Stimulated activated CD4-positive, alpha-beta T cell treated with anti-CD3 and anti-CD28 coated beads, Interleukin-1b, Interleukin-23, amount 100 ng/mL, for 48 hours (primary cell): ENCODE measurements around the gene TTC7B.
"Not testable (repeated sequence)": the region's sequence is repeated elsewhere in the genome, so short reads cannot be mapped to it uniquely, and the experiment has no call there.

Experiments
- DNase-seq: peaks from one replicate; pipeline ENCODE4 v3.0.0-alpha.2; 2020

The TTC7B gene

GRCh38 chr14:90829677-90830076 lies 13.4 kb upstream of the TTC7B start:
- DNase-seq = no peak

- DNase-seq = no peak
These were observed 12.6 kb upstream of the TTC7B start for GRCh38 chr14:90828642-90829487.

GRCh38 chr14:90827919-90828610 lies 11.8 kb upstream of the TTC7B start:
- DNase-seq = peak; percentile 92

GRCh38 chr14:90823542-90823941 lies 7.3 kb upstream of the TTC7B start:
- DNase-seq = not testable (repeated sequence)

- peak; percentile 88 for DNase-seq
These were observed 4.7 kb upstream of the TTC7B start for GRCh38 chr14:90820958-90821357.

- no peak for DNase-seq
These were observed 3.6 kb upstream of the TTC7B start for GRCh38 chr14:90819734-90820393.

GRCh38 chr14:90818715-90819114 lies 2.5 kb upstream of the TTC7B start:
- no peak for DNase-seq

GRCh38 chr14:90816681-90817436 lies 629 bp upstream of the TTC7B start:
- no peak for DNase-seq

- no peak for DNase-seq
These were observed 733 bp downstream of the TTC7B start for GRCh38 chr14:90815572-90815821.

- DNase-seq = no peak
These were observed 1.2 kb downstream of the TTC7B start for GRCh38 chr14:90814806-90815571.

GRCh38 chr14:90813442-90813841 lies 2.8 kb downstream of the TTC7B start:
- DNase-seq = no peak

GRCh38 chr14:90812109-90812508 lies 4.1 kb downstream of the TTC7B start:
- no peak for DNase-seq

- DNase-seq = no peak
These were observed 4.6 kb downstream of the TTC7B start for GRCh38 chr14:90811641-90812040.

- DNase-seq = no peak
These were observed 5.4 kb downstream of the TTC7B start for GRCh38 chr14:90810806-90811205.

- no peak for DNase-seq
These were observed 6.5 kb downstream of the TTC7B start for GRCh38 chr14:90809530-90810312.

- no peak for DNase-seq
These were observed 7.3 kb downstream of the TTC7B start for GRCh38 chr14:90808759-90809529.

- no peak for DNase-seq
These were observed 9.2 kb downstream of the TTC7B start for GRCh38 chr14:90807060-90807459.

- DNase-seq = no peak
These were observed 10.3 kb downstream of the TTC7B start for GRCh38 chr14:90805662-90806540.

GRCh38 chr14:90805084-90805391 lies 11.2 kb downstream of the TTC7B start:
- no peak for DNase-seq
